ACHN (cell line): ENCODE measurements around the gene SPACA7.

Experiments
- DNase-seq: peaks from one replicate; pipeline ENCODE4 v3.0.0-alpha.2; 2015
- in situ Hi-C: cut with HindIII; loops from 2 replicates; pipeline ENCODE4 v1.10.0; 2017; ENCODE audit warnings: low sequenced_read_pairs, low pct_ligation_motif_present, low pct_unique_long_range_greater_than_20kb

The SPACA7 gene

DNA sequence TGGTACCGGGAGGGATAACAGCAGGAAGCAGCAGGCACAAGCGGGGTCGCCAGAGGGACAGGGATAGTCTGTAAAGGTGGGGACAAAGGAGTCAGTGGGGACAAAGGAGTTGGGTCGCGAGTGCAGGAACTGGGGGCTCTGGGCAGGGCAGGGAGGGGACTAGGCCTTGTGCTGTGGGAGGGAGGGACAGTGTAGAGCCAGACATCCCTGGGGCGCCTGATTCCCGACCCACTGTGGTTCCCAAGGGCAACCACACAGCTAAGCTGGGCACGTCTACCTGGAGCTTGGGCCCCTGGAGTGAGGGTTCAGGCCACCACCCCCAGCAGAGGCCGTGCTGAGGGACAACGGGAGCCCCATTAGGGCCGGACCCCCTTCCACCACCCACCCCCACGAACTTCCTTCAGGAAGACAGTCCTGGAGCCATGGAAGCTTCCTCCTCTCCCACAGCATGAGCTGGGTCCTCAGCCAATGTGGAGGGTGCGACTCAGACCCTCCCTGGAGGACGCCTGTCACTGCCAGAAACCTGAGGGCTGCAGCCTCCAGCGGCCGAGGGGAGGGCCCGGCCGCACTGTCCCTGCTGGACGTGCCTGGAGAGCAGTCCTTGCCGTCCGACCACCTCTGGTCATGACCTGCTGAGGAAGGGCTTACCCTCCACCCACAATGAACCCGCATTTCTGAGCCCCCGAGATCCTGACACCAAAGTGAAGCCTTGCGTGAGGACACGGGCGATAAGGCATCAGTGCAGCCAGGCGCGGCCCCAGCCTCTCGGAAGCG lies 77.9 kb downstream of the SPACA7 start:
- no peak for DNase-seq
- in situ Hi-C loops, result no loop called here

DNA sequence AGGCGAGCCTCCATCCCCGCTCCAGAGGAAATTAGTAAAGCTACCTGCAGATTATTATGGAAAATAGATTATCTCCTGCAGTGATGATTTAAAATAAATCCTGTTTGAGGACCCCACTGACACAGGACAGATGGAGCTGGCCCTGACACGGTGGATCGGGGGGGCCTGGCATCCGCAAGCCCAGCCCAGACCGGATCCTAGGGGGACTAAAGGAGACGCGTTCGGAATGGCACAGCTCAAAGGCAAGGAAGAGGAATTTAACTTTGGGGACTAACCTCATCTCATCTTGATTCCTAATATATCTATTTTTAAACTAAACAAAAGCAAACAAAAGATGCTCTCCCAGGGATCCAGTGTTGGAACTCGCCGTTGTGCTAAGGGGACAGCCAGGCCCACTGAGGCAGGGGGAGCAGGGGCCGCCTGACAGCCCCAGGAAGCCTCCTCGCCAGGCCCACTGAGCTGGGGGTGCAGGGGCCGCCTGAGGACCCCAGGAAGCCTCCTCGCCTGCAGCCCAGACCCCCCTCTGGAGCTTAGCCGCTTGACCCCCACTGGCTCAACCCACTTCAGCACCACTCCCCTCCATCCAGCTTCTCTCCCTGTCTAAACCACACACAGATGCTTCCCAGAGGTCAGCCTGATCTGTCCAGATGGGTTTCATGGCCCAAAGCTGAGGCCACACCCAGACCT lies 78.6 kb downstream of the SPACA7 start:
- no peak for DNase-seq
- in situ Hi-C loops, result no loop called here

DNA sequence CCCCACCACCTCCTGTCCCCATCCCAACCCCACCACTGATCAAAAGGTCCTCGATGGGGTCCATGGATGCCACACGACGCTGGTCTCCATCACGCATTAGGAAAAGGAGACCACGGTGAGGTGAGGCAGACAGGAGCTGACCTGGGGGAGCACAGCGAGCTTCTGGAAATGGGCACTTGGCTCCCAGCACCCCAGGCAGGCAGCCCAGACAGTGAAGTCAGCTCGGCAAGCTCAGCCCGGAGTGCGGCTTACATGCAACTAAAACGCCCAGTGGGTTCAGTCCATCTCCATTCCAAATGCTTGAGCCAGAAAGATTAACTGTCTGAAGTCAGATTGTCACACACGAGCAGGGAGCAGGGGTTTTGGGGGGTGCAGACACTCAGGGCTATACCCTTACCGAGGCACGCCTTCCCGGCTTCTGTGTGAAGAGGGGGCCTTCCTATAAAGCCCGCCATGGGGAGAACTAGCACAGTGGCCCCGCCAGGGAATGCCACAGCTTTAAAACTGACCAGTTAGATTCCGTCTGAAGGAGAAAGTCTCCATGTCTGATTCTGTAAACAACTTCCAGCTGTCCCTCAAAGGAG lies 79.4 kb downstream of the SPACA7 start:
- no peak for DNase-seq
- in situ Hi-C loops, result no loop called here

DNA sequence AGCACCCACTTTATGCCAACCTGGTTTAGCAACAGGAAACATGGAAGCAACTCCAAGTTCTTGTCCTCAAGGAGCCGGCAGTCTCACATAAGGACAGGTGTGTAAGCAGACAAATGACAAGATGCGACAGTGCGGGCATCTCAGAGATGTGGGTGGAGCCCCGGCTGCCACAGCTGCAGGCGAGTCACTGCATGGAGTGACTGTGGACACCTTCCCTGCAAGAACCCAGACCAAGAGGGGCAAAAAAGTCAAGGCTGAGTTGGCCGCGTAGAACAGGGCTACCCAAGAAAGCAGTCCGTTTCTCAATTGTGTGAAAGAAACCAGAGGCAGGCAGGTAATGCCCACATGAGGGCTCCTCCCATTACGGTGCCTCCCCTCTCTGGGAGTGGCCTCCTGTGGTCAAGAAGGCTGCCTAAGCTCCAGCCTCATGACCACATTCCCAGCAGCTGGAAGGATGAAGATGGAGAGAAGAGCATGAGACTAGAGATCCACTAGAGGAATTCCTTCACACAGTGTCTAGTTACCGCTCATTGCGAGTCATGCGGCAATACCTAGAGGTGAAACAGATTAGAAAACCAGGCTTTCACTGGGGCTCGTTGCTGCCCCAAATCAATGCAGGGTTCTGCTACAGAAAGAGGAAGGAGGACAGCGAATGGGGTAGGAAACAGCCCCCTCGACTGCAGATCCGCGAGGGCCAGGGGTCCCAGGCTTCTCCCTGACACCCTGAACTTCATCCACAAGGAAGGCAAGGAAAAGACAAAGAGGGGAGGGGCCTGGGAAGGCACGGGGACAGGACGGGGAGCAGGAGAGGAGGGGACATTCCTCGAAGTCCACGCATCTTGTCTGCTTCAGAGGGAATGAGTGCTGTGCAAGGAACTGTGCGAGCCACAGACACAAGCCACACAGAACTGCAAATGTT lies 80.2 kb downstream of the SPACA7 start:
- DNase-seq, result no peak
- in situ Hi-C loops, result no loop called here

DNA sequence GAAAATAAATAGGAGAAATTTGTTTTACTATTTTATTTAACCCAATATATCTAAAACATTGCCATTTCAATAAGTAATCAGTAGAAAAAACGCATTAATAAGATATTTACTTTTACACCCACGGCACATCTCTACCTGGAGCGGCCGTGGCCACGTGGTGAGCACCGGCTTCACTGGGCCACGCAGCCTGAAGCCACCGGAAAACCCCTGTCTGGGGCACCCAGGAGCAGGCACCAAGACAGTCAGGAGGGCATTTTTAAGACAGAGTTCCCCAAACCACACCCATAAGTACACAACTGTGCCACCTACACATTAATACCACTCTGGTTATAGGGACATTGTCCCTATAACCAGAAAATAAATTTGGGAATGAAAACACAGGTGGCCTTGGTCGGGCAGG lies 80.9 kb downstream of the SPACA7 start:
- in situ Hi-C loops, result no loop called here
- DNase-seq, result no peak

DNA sequence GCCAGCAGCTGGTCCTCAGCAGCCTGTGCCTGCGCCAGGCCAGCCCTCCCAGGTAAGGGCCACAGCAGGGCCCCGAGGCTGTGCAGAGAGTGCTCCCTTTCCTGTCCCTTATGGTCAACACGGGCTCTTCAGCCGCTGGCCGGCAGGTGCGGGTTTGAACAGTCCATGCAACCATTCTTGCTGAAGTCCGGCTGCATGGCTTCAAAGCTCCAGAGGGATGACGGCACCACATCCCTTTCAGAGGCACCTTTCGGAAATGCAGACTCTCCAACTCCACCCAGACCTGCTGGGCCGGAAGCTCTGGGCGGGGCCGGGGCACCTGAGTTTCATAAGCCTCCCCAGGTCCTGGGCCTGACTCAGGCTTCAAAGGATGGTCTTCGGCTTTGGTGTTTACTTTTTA lies 81.3 kb downstream of the SPACA7 start:
- no peak for DNase-seq
- in situ Hi-C loops, result no loop called here

DNA sequence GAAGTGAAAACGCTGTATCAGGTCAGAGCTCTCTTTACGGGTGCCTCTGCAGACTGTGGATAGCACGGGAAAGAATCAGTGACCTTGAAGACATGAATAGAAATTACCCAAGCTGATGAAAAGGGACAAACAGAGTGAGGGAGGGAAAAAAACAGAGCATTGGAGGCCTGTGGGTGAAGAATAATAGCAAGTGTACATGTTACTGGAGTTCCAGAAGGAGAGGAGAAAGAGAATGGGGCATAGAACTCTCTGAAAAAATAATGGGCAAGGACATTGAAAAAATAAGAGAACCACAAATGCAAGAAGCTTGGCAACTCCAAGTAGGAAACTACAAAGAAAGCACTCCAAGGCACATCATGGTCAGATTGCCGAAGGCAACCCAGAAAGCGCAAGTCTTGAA lies 86.3 kb downstream of the SPACA7 start:
- DNase-seq, result no peak
- in situ Hi-C loops, result no loop called here

DNA sequence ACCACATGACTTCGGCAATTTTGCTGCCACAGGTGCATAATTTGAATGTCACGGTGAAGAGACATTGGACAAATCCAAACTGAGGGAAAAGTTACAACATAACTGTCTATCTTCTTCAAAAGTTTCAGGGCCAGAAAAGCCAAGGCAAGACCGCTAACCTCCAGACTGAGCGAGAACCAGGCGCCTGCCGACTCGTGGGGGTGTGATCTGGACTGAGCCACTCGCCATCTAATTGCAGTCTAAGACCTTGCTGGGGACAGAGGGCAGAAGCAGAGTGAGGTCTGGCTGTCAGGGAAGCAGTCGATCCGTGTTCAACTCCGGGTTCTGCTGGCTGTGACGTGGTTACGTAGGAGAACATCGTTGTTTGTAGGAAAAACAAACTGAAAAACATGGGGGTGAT lies 88.6 kb downstream of the SPACA7 start:
- no peak for DNase-seq
- in situ Hi-C loops, result no loop called here

DNA sequence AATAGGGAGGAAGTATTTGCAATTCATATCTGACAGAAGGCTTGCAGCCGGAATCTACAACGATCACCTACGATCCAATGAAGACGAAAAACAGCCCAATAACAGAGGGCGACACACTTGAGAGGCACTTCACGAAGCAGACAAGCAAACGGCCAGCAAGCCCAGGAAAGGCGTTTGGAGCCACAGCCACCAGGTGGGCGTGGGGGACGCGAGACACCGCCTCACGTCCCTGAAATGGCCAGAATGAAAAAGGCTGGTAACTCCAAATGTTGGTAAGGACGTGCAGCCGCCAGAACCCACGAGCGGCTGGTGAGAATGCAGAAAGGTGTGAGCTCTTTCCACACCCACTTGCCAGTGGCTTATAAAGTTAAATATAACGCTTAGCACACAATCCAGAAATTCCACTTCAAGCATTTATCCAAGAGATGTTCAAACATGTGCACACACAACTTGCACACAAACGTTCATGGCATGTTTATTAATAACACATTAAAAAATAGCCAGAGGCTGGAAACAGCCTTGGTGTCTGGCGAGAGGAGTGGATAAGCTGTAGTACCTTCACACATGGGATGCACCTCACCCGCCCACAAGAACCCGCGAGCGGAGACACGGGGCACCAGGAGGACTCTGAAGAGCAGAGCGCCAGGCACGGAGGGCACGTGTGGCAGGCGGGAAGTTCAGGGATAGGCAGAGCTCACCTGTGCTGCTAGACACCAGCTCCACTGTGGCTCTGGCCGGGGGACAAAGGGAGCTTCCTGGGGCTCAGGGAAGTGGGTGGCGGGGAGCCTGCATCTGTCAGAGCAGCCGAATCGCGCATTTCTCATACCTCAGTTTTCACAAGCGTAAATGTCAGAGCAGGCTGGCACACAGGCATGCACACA lies 89.3 kb downstream of the SPACA7 start:
- no peak for DNase-seq
- in situ Hi-C loops, result no loop called here

DNA sequence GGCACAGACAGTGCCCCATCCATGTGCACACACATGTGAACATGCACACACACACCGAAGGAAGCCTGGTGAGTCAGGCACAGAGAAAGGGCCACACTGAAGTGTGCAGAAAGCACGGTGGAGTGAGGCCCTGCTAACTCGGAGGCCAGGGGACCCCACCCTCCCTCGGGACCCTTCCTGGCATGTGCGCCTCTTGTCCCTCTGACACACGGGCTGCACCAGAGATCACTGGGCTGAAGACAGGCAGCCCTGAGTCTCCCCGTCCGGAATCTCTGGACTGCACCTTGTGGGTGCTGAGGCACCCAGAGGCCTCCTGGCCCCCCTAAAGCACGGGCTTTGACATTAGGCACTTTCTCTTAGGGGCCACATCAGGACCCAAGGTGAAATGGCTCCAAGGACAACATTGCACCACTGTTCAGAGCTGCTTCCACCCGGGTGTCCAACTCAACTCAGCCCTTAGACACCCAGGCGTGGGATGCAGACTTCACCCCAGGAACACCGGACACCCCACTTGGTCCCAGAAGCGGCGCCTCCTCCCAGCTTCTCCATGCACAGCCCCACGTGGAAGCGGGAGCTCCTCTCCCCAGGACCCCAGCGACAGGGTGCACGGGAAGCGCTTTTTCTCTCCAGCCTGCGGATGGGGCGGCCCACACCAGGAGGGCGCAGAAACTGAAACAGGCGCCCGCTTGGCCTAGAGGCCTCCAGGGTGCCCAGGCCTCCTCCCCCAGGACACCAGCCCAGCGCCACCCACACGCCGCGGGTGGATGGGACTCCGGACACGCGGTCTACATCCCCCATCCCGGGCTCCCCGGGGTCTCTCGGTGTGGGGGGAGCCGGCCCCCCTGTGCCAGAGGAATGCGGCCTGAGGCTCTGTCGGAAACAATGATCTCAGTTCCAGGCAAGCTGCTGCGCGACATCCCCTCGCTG lies 90.2 kb downstream of the SPACA7 start:
- in situ Hi-C loops, result no loop called here
- no peak for DNase-seq

DNA sequence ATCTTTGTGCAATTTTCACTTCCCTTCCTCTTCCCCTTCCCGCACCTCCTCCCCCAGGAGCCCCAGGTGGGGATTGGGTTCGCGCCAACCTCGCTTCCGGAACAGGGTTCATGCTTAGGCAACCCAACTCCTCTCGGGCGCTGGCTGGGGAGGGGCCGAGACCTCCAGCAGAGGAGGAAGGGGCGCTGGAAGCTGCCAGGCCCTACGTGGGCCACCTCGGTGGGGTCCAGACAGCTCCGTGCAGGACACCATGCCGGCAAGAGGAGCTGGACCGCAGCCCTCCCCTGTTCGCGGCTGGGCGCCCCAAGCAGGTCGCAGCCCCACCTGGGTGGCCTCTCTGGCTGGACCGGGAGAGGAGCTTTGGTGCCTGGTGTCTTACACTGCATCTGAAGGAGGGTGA lies 91.1 kb downstream of the SPACA7 start:
- DNase-seq, result no peak
- in situ Hi-C loops, result no loop called here

DNA sequence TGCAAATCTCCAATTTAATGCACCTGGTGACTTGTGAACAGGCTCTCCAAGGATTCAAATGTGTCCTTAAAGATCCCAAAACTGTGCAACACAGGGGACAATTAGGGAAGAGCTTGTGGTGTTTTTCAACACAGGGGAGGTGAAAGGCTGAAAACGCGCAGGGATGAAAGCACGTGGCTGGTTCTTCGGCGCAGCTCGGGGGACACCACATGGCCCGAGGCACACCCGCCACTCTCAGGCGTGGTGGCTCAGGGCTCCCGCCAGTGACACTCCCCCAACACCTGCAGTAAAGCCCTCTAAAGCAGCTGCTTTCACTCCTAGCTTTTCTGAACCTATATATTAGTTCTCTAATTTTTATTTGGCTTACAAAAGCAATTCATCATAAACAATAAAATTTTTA lies 91.9 kb downstream of the SPACA7 start:
- no peak for DNase-seq
- in situ Hi-C loops, result no loop called here

DNA sequence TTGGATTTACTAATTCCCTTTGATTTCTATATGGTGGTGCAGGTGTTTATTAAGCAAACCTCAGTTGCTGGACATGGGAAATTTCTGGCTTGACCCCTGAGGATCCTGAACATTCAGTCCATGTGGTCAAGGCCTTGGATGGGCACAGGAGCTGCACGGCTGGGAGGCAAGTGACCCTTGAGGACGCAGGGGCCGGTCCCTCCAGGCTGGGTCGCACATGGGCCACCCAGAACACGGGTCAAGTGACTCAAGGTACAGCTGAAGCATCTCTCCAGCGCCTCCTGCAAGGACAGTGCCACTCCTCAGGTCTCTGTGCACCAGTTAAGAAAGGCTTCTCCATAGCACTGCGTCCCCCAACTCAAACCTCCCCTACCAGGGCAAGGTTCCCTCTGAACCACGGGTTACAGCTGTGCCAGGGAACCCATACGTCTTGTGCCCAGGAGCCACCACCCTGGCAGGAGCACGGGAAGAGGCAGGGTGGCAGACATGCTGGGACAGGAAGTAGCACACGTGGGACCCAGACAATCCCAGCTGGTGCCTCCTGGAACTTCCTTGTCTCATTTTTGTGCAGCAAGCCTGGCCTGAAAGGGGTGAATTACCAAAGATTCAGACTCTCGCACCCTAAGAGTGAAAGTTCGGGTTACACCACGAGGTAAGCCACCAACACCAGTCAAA lies 93.1 kb downstream of the SPACA7 start:
- no peak for DNase-seq
- in situ Hi-C loops, result no loop called here

DNA sequence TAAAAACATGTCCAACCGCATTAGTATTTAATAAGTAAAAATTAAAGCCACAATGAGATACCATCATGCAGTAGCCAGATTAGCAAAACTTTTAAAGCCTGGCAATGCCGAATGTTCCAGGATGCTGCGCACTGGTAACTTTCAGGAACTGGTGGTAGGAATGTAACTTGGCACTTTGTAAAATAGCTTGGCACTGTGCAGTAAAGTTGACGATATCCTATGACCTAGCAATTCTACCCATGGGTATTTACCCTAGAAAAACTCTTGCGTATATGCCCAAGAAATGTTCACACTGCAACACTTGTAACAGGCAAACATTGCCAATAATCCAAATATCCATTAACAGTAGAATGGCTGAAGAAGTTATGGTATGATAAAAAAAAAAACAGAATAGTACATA lies 97.7 kb downstream of the SPACA7 start:
- DNase-seq, result no peak
- in situ Hi-C loops, result no loop called here

DNA sequence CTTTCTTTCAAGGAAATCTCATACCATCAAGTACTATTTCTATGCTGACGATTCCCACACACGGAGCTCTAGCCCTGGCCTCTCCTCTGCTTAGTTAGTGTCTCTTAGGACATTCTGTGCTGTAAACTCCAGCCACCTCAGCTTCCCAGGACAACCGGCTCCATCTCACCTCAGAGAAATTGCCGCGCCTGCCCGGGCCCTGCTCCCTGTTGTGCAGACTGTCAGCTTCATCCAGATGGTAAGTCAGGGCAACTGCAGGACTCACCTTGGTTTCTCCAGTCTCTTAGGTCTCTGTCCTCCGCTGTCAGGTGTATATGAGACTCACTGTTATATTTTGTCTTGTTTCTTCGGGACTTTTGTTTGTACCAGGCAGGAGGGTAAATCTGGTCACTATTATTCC lies 98.7 kb downstream of the SPACA7 start:
- in situ Hi-C loops, result no loop called here
- no peak for DNase-seq

DNA sequence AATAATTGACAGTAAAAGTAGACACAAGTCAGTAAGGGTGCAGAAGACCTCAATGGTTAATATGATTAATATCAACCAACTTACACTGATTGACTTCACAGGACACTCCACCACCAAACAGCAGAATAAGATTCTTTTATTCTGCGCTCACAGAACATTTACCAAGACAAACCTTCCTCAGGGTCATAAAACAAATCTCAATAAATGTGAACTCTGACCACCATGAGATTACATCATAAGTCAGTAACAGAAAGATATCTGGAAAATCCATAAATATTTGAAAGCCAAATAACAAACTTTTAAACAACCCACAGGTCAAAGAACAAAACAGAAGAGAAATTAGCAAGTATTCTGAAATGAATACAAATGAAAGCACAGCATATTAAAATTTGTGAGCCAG lies 99.7 kb downstream of the SPACA7 start:
- in situ Hi-C loops, result no loop called here

More for the DNA sequence above, 99.7 kb downstream of the SPACA7 start:
- no peak for DNase-seq
